Ascending aorta (tissue), 2 donors: ENCODE results near the gene ILK. TPM values are rescaled to one million over a fixed set of nuclear protein-coding genes. Genes with fewer than 3 reads are reported as not detected.

Experiments
- DNase-seq, 2 donors: peaks; one replicate each; pipeline ENCODE4 v3.0.0-alpha.2; 2019; ENCODE audit warnings: low spot score in 2 of 2
- H3K27ac ChIP-seq, 2 donors: fragments of 200-600 bp; sonication (generic); one replicate each; pipeline ENCODE4 v1.5.1; 2016 to 2017; ENCODE audit warnings: mild to moderate bottlenecking in 1 of 2
- H3K27me3 ChIP-seq: fragments of 200-600 bp; sonication (generic); one replicate; pipeline ENCODE4 v1.5.1; 2017
- H3K36me3 ChIP-seq, 2 donors: fragments of 200-600 bp; sonication (generic); one replicate each; pipeline ENCODE4 v1.5.1; 2016
- H3K4me1 ChIP-seq, 2 donors: fragments of 200-600 bp; sonication (generic); one replicate each; pipeline ENCODE4 v1.5.1; 2016 to 2017; ENCODE audit warnings: mild to moderate bottlenecking in 1 of 2
- H3K4me3 ChIP-seq, 2 donors: fragments of 200-600 bp; sonication (generic); one replicate each; pipeline ENCODE4 v1.5.1; 2016 to 2017; ENCODE audit warnings: mild to moderate bottlenecking in 1 of 2
- H3K9me3 ChIP-seq, 2 donors: fragments of 200-600 bp; sonication (generic); one replicate each; pipeline ENCODE4 v1.5.1; 2016
- CTCF ChIP-seq, 3 experiments: fragments of 200-600 bp in 2 of 3; fragments of 450-650 bp in 1 of 3; sonication (generic) in 2 of 3; IDR thresholded peaks; one replicate each; pipeline ENCODE4 v1.5.1; 2016 to 2019; ENCODE audit warnings: antibody characterized with exemption in 3 of 3, mild to moderate bottlenecking in 1 of 3, moderate library complexity in 1 of 3
- intact Hi-C: fragments of 100-400 bp; cut with DNase I; formaldehyde crosslinking; loops from one replicate; pipeline ENCODE4 v1.15.1; 2023
- total RNA-seq: library from RNA; depleted of rRNA; stranded (reverse); fragments of >200 nt; gene quantifications from one replicate; pipeline ENCODE4 v1.1.0, GENCODE V29; 2016

The ILK gene
- total RNA-seq, 1 donor from 2014 or later, result 183 TPM

- Histone ChIP-seq H3K27me3 (no peaks in the 10 kb centered on the region), H3K9me3 (no peaks in the 10 kb centered on the region), H3K27ac (no peak overlapping the region), H3K4me3 (no peak overlapping the region), H3K36me3 (peaks cover 0 to 6% of the 10 kb centered on the region in 2 donors), H3K4me1 (no peaks in the 10 kb centered on the region)
- intact Hi-C loops, result no loop called here
- DNase-seq, result no peak
- no peak for TF ChIP-seq CTCF (IDR thresholded peaks at IDR 0.05)
Measured at GRCh38 chr11:6565325-6565724, 38.2 kb upstream of the ILK start.

GRCh38 chr11:6565988-6566703 lies 37.4 kb upstream of the ILK start:
- H3K4me3 ChIP-seq, result no peak overlapping the region
- no peak overlapping the region for H3K27ac ChIP-seq
- H3K9me3 ChIP-seq, result no peaks in the 10 kb centered on the region
- H3K4me1 ChIP-seq, result no peaks in the 10 kb centered on the region
- H3K27me3 ChIP-seq, result no peaks in the 10 kb centered on the region
- H3K36me3 ChIP-seq, result peaks cover 0 to 6% of the 10 kb centered on the region in 2 donors
- no peak for TF ChIP-seq CTCF (IDR thresholded peaks at IDR 0.05)
- intact Hi-C loops, result no loop called here
- no peak for DNase-seq

- Histone ChIP-seq H3K27me3 (no peaks in the 10 kb centered on the region), H3K27ac (no peak overlapping the region), H3K4me1 (peaks cover 0 to 4% of the 10 kb centered on the region in 2 donors), H3K9me3 (no peaks in the 10 kb centered on the region), H3K4me3 (no peak overlapping the region), H3K36me3 (peaks cover 0 to 6% of the 10 kb centered on the region in 2 donors)
- TF ChIP-seq CTCF (IDR thresholded peaks at IDR 0.05), result no peak
- intact Hi-C loops, result no loop called here
- no peak for DNase-seq
Measured at GRCh38 chr11:6566704-6567370, 36.7 kb upstream of the ILK start.

GRCh38 chr11:6567371-6567745 lies 36.2 kb upstream of the ILK start:
- intact Hi-C loops, result no loop called here

GRCh38 chr11:6568191-6568918 lies 35.2 kb upstream of the ILK start:
- DNase-seq, result no peak
- no peaks in the 10 kb centered on the region for H3K27me3 ChIP-seq
- TF ChIP-seq CTCF (IDR thresholded peaks at IDR 0.05), result no peak
- peaks cover 0 to 7% of the 10 kb centered on the region in 2 donors for H3K4me1 ChIP-seq
- H3K9me3 ChIP-seq, result no peaks in the 10 kb centered on the region
- no peak overlapping the region for H3K27ac ChIP-seq
- intact Hi-C loops, result no loop called here
- no peak overlapping the region for H3K4me3 ChIP-seq
- peaks cover 0 to 4% of the 10 kb centered on the region in 2 donors for H3K36me3 ChIP-seq

More at GRCh38 chr11:6567371-6567745, 36.2 kb upstream of the ILK start:
- no peak for DNase-seq
- Histone ChIP-seq H3K27me3 (no peaks in the 10 kb centered on the region), H3K4me1 (peaks cover 0 to 7% of the 10 kb centered on the region in 2 donors), H3K27ac (no peak overlapping the region), H3K9me3 (no peaks in the 10 kb centered on the region), H3K4me3 (no peak overlapping the region), H3K36me3 (peaks cover 0 to 6% of the 10 kb centered on the region in 2 donors)
- TF ChIP-seq CTCF (IDR thresholded peaks at IDR 0.05), result no peak
